ENCODE results near the gene PTPRK.

PTPRK gene

DNA sequence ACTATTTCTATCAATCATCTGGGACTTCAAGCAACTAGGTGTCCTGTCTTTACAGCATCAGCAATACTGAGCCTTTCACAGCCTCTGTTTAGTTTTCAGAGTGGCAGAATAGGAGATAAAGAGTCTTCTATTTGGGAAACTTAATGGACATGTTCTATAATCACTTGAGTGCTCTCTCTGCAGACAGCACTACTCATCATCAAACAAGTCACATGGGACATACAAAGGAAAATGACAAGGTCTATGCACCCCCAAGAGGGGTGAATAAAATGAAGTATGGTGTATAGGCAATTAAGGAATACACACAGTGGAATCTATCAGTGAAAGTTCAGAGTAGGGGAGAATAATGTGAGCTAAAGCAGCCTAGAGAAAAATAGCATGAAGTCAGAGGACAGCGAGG, 381.7 kb downstream of the PTPRK start:
- DNase-seq (ENCODE audit: low read depth in 3 of 3) = no peak

DNA sequence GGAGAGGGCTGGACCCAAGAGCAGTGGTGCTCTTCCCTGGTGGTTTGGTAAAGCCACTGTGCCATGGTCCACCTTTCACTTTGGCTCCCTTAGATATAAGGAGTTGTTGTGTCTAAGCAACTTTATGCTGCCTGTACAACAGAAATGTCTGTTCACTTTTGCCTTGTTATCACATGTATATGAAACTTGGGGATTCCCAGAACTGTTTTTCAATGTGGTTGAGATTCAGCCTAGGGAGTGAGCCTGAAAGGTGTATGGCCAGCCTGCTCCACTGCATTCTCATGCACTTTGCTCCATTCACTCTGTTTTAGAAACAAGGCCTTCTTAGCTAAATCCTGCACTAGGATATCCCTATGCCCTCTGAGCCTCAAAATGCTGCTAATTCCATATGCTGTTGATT, 385.1 kb downstream of the PTPRK start:
- DNase-seq (ENCODE audit: low read depth in 3 of 3) = no peak

DNA sequence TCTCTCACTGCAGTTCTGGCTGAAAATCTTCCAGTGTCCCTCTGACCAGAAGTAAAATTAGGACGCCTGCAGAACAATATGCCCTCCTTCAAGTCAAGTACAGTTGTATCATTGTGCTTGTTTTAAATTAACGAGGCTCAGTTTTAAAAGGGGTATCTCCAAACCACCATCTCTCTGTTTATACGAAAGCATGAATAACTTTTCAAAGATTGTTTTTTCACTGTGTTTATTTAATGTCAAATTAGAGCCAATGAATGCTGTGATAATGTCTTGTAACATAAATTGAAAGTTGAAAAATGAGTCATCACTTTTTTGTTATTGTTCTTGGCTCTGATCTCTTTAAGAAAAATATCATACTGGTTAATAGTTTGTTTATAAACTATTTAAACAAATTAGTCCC, 388.8 kb downstream of the PTPRK start:
- DNase-seq (ENCODE audit: low read depth in 3 of 3) = no peak

DNA sequence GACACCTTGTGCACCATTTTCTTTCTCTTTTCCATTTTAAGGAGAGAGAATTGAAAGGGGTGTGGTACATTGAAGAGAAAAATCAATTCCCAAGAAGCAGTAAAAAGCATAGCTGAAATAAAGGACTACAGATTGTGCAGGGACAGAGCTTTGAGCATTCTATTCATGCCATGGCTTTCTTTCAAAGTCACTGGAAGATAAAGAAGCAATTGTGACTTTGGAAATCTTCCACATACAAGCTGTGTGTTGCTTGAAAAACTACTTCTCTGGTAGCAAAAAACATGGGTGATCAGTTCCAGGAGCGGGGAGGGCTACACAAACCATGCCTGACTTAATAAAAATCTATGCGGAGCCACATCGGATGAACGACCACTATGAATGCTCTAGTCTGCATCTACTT, 389.4 kb downstream of the PTPRK start:
- DNase-seq (ENCODE audit: low read depth in 3 of 3) = no peak

DNA sequence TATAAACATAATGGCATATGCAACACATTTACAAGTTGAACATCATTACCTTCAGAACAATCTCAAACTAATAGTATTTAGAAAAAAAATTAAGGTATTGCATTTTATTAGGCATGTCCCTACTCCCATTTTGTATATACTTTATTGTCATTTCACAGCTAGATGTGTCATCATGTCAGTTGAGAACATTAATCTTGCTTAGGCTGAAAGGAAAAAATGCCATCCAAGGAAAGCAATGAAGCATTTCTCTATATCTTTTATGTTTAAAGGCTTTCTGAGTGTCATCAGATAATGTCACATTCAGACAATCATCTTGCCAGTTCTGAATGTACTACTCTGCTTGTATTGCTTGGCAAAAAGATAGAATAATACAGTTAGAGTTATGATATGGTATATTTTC, 390.7 kb downstream of the PTPRK start:
- no peak for DNase-seq (ENCODE audit: low read depth in 3 of 3)

DNA sequence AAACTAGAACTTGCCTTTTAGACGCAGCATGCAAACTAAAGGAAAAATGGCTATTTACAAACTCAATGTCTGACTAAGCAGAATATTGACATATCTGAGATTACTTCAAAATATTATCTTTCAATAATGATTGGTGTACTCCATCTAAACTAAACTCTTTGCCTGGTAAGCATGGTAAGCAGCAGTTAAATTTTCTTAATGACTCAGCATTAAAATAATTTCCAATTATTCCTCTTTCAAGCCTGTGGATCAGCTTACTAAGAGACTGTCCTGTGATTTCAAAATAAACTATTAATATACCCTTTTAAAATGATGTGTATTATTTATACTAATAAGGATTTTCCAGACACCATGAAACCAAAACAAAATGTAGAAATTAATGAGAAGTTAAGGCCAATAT, 392.7 kb downstream of the PTPRK start:
- no peak for DNase-seq (ENCODE audit: low read depth in 3 of 3)

DNA sequence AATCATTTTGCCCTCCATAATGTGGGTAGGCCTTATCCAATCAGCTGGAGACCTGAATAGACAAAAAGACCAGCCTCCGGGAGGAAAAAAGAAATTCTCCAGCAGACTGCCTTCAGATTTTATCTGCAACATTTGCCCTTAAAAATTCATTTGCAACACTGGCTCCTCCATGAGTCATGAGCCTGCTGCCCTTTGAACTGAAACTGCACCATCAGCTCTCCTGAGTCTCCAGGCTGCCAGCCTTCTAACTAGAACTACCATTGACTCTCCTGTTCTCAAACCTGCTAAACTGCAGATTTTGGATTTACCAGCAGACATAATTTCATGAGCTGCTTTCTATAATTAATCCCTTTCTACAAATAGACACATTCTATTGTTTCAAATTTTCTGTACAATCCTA, 395.7 kb downstream of the PTPRK start:
- DNase-seq (ENCODE audit: low read depth in 3 of 3) = no peak

DNA sequence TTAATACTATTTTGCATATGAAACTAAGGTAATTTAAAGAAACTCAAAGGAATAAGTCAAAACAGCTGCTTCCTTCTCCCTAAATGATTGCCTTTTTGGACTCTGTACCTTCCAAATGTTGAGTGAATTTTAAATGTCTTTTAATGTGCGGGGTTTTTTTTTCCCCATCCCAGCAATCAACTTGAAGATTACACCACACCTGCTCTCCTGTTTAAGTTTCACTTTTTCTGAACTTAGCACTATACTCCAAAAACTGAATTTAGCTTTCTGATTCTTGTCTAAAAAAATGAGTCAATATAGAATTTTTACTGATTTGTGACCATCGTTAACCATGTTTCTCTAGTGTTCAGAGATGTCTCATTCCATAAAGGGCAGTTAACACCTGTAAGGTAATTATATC, 398.8 kb downstream of the PTPRK start:
- DNase-seq (ENCODE audit: low read depth in 3 of 3) = no peak

DNA sequence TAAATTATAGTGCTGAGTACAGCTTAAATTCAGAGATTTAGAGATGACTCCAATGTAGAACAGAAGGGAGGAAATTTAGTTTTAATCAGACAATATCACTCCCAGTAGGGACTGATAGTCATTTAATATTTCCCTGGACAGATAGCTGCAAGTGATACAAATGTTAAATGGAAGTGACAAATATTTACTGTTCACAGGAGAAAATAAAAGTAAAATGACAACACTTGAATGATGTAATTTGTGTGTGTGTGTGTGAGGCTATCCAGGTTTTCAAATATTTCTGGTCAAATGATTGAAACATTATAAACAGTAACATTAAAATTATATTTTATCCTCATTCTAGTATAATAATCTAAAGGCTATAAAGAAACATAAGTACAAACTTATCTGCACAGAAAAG, 399.2 kb downstream of the PTPRK start:
- DNase-seq (ENCODE audit: low read depth in 3 of 3) = no peak

DNA sequence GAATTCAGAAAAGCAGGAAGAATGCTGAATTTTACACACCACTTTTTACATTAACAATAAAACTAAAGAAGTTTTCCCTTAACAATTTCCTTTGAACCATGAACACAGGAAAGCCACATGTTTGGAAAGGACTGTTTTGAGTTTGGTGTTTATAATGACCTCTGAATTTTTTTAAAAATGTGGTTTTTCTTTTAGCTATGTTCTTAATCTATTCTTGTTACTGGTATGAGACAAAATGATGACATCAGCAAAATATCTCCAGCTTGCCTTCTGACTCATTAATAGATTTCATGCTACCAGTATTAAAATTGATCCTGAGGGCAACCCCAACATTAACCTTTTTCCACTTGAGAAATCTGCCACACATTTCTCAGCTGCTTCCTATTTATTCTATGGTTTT, 402.0 kb downstream of the PTPRK start:
- no peak for DNase-seq (ENCODE audit: low read depth in 3 of 3)

DNA sequence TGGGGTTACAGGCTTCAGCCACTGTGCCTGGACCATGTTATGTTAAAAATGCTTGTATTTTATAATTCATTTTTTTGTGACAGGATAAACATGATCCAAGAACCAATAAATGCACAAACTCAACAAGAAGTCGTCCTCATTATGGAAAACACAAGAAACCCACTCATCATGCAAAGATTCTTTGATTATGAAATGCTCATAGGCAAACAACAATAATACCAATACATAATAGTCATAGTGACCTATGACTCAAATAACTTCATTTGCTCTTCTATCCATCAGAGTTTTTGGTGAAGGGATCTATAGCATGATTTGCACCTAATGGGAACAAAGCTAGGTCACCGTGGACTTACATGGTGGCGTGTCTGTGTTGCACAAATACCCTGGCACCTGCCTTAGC, 402.5 kb downstream of the PTPRK start:
- no peak for DNase-seq (ENCODE audit: low read depth in 3 of 3)

DNA sequence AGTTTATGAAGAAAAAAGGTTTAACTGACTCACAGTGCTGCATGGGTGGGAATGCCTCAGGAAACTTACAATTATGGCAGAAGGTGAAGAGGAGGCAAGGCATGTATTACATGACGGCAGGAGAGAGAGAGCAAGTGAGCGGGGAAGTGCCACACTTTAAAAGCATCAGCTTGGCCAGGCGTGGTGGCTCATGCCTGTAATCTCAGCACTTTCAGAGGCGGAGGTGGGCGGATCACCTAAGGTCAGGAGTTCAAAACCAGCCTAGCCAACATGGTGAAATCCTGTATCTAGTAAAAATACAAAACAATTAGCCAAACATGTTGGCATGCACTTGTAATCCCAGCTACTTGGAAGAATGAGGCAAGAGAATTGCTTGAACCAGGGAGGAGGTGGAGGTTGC, 406.2 kb downstream of the PTPRK start:
- DNase-seq (ENCODE audit: low read depth in 3 of 3) = no peak

DNA sequence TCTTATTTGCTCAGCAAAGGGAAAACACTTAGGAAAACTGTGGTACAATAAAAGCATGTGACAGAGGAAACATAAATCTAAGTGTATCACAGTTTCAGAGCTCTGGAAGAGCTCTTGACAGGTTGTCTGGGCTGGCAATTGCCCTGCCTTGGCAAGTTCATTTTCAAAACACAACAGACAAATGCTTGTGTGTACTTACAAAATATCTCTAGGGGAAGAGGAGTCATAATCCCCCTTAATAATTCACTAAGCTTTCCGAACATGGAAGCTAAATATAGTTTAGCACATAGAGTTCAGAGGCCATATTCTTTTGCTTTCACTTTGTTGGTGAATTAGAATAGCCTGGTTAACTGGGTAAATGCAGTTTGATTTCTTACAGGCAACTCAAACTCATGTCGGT, 407.9 kb downstream of the PTPRK start:
- DNase-seq (ENCODE audit: low read depth in 3 of 3) = no peak

DNA sequence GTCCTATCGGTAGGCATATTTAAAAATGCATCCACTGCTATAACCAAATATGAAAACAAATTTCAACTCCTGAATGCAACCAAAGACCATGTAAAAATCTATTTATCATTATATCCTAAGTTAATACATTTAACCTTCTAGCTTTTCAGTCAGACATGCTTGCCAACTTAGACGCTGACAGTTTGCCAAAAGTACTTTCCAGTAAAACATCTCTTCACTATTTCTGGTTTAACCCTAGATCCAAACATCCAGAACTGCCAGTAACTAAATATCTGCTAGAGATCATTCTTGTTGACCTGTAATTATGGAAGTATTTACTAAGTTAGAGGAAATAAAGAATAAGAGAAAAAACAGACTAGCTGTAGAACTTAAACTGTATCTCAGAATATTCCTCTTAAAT, 409.3 kb downstream of the PTPRK start:
- DNase-seq (ENCODE audit: low read depth in 3 of 3) = no peak

DNA sequence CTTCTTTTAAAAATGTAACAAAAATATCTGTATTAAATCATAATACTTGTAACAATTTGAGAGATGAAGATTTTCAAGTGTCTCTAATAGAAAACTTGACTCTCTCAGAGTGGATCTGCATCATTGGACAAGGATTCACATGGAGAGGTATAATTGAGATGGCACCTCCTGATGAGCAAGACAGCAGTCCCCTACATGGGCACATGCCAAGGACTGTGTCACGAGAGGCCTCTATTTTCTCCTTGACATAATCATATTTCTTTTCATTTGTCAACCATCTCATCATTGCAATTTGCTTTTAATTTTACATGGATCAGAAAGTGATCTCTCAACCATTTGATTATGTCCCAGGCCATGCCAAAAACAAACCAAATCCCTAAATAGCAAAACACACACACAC, 412.7 kb downstream of the PTPRK start:
- no peak for DNase-seq (ENCODE audit: low read depth in 3 of 3)

DNA sequence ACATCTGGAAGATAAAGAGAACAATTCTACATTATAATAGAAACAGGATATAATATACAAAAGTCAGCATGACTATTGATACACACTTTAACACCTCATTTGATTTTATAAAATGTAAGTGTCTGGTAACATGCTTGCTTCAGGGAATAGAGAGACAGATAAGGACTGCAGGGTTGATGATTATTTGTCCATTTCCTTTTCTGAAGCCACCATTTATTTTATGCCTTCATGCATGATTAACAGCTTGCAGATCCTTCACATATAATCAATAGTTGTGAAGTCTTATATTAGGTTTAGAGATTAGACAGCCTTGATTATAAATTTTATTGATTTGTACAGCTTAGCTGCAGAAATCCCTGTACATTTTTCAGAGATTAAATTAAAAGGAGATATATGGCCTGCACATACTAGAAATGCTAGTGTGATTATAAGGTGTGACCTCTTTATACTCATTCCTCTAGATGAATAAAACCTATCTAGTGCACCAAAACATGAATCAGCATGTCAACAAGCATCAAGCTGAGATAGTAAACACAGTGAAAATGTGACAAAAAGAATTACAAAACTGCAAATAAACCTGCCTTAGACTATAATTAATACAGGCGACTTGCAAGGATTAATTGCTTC, 420.7 kb downstream of the PTPRK start:
- DNase-seq (ENCODE audit: low read depth in 3 of 3) = no peak

DNA sequence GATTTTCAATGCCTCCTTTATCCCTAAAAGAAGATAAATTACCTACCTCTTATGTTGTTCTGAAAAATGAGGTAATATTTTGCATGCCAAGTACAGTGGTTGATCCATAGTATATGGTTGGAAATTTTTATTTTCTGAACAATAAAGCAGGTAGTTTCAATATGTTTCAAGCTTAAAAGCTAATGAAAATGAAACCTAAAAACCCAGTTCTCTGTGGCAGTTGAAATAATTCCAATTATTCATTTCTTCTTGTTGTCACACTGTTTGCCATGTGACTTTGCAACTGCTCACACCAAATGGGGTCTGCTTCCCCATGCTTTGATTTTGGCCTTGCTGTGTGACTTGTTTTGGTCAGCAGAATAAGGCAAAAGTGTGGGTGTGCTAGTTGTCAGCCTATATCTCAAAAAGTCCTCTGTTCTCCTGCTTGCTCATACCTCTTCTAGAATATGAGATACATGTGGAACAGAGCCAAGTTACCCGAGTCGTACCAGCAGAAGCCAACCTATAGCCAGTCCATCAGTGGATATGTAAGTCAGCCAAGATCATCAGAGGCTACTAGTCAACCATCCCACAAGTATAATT, 422.3 kb downstream of the PTPRK start:
- DNase-seq (ENCODE audit: low read depth in 3 of 3) = no peak

DNA sequence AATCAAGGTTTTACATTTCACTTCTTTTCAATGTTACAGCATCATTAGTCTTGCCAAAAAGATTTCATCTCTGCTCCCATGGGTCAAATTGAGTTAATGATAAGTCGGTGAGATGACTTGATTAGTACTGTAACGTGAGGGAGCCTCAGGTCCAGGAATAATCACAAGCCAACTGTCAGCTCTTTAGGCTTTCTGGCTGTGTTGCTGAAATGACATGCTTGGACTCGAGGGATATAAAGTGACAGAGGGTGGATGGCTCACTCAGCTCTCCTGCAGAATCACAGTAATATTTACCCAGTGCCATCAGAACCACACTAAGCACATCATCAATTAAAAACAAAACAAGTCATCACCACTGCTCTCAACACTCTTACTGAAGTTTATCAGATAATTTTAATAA, 423.4 kb downstream of the PTPRK start:
- no peak for DNase-seq (ENCODE audit: low read depth in 3 of 3)

DNA sequence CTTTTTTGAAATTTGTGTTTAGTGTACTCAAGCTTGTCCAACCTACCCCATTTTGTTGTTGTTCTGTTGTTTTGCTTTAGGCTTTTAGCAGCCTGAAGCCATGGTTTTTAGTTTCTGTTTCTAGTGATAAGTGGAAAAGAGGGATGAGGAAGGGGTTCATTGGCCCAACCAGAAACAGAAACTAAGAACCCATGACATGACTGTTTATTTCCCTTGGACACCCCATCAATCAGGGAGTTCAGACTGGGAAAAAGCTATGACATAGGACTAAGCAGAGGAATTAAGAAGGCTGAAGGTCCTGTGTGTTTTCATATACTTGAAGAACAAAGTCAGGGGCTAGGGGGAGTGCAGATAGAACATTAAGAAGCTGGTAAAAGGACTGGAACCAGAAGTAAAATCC, 425.0 kb downstream of the PTPRK start:
- DNase-seq (ENCODE audit: low read depth in 3 of 3) = no peak

DNA sequence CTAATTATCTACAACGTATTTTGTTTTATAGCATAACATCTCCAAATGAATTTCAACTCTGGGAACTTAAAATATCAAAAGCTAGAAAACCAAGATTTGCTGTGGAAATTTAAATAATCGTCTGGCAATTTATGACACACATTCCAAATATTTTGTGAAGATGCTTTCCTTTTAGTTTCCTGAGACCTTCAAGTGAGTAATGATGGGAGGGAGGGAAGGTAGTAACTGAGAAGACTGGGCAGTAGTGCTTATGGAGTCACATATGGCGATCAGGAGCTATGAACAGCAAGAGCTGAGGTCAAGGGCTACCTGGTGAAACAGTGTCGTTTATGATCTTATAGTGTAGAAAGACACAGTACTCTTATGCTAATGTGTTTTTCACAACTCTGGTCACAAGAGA, 441.4 kb downstream of the PTPRK start:
- DNase-seq (ENCODE audit: low read depth in 3 of 3) = no peak

DNA sequence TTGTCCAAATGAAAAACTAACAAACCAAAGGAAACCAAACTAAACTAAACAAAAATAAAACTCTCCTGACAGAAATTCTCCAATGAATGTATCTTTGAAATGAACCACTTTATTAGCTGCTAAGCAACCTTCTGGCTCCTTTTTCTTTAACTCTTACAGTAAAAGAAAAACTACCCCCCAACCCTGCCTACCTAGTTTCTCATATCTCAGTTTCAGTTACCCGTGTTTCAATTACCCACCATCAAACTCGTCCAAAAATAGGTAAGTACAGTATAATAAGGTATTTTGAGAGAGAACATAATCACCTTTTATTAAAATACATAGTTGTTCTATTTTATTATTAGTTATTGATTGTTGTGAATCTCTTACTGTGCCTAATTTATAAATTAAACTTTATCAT, 442.1 kb downstream of the PTPRK start:
- no peak for DNase-seq (ENCODE audit: low read depth in 3 of 3)

DNA sequence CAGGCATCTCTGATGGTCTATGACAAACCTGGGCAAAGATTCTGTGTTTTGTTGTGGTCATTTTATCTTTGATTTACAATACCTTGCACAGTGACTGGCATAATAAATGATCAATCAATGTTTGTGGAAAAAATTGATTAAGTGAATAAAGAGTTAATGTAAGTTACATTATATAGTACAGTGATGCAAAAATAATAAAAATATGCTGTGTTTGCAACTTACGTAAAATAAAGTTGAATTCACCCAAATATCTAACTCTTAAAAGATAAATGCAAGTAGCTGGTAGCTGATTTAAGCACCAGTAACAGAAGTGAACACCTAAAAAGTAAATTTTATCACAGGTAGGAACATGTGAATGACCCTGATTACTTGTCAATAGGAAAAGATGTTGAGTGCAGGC, 443.6 kb downstream of the PTPRK start:
- no peak for DNase-seq (ENCODE audit: low read depth in 3 of 3)

DNA sequence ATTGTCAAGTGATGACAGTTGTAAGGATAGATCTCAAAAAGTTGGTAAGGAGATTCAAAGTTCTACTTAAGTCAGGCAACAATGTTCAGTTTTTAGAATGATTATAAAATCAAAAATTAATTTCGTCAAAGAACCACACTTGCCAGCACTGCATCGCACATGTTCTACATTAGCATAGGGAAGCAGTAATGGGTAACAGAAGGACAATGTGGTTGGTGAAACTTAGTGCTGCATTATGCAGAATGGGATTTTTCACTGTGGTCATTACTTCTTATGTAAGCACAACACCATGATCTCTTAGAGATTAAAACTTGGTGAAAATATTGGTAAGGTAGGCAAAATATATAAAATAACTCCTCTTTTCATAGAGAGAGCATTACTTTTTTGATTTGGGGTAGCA, 445.8 kb downstream of the PTPRK start:
- DNase-seq (ENCODE audit: low read depth in 3 of 3) = no peak

DNA sequence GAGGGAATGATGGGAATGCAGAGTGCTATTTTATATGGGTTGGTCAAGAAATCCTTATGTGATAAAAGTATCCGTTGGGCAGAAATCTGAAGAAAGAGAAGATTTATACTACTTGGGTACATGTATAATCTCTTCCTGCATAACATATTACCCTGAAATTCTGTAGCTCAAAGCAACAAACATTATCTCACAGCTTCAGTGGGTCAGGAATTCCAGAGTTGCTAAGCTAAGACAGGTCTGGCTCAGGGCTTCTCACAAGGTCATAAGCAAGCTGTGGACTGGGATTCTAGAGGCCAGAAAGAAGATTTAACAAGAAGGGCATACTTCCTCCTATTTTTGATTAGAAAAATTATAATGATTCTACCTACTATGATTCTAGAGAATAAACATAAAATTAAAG, 447.0 kb downstream of the PTPRK start:
- no peak for DNase-seq (ENCODE audit: low read depth in 3 of 3)
